ENCODE results near the gene SORBS1. TPM values are rescaled to one million over a fixed set of nuclear protein-coding genes. Genes with fewer than 3 reads are reported as not detected.

SORBS1 gene
- total and polyA plus RNA-seq, 2 donors (not counting 3 experiments of a cell fraction or from before 2014, with no cell fraction given) = 2.0 to 7.9 TPM

DNA sequence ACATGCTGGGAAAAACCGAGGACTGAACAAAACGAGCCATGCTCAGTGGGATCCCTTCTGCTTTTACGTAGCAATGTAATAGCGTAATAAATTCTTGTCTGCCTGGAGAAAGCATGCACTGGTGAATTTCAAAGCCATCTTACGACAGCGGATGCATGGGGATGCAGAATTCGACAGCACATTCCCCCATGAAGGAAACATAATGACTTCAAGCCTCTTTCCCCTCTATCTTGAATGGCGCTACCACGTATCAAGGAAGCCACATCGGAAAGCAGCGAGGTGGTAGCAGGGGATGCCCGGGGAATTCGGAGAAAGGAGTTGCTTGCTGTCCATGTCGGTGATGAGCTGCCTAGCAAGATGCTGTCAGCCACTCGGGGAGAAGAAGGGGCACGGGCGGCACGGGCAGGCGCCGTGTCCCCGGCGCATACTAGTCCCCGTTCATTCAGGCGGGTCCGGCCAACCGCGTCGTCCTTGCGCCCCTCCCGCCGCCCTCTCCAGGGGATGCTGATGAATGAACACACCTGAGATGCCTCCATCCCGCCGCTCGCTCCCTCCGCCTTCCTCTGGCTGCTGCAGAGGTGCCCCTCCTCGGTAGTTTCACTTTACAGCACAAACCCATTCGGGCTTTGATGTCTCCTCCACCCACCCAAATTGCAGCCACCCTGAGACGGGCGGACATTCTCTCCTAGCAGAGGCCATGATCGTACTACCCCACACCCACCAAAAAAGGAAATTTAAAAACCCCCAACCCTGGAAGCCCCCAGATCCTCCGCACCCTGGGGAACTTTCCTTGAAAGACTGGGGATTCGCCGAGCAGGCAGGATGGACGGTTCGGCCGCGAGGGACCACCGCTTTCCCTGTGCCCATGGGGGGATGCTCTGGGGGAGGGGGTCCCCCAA lies 644 bp downstream of the SORBS1 start:
- DNase-seq (ENCODE audit: low read depth, low spot score) = peak; percentile 29
- dilution Hi-C loops (cut with MboI; ENCODE audit: extremely low pct_ligation_motif_present, low sequenced_read_pairs) = no loop called here
- Histone ChIP-seq H3K9me1 (replicated peaks; ENCODE audit: control insufficient read depth, extremely low read depth, insufficient read depth, low read length) (no peaks in the 10 kb centered on the region), H3K4me3 (replicated peaks in 1 of 3; ENCODE audit: insufficient read depth in 1 of 3, low read depth in 1 of 3, low read length in 3 of 3) (peak overlapping the region; percentile 74 to 94 (median 88)), H3K4me1 (ENCODE audit: control insufficient read depth, extremely low read depth, insufficient read depth, low read length) (peaks cover 2% of the 10 kb centered on the region), H4K20me1 (replicated peaks; ENCODE audit: control insufficient read depth, extremely low read depth, insufficient read depth, low read length) (no peaks in the 10 kb centered on the region), H2AFZ (ENCODE audit: low read depth, low read length) (peak overlapping the region; percentile 94), H3K27ac (ENCODE audit: insufficient read depth, low read depth, low read length) (peak overlapping the region; percentile 55), H3K9me3 (replicated peaks; ENCODE audit: control insufficient read depth, insufficient read depth, low read length) (no peaks in the 10 kb centered on the region), H3K27me3 (ENCODE audit: control insufficient read depth in 2 of 2, insufficient read depth in 2 of 2, low read length in 2 of 2) (peaks cover 0 to 7% of the 10 kb centered on the region in 2 experiments), H3K4me2 (ENCODE audit: insufficient read depth, low read length) (peak overlapping the region; percentile 95), H3K9ac (replicated peaks; ENCODE audit: extremely low read depth, insufficient read depth, low read length) (peak overlapping the region; percentile 82), H3K36me3 (ENCODE audit: control insufficient read depth in 2 of 2, extremely low read depth in 1 of 2, insufficient read depth in 2 of 2, low read length in 2 of 2) (no peaks in the 10 kb centered on the region), H3K79me2 (ENCODE audit: control insufficient read depth, insufficient read depth, low read length) (no peaks in the 10 kb centered on the region)
- FAIRE-seq = peak; percentile 66
- TSS peak; percentile 44 for BruUV-seq (replicated peaks)
- intact Hi-C loops (cut with micrococcal nuclease) = loop anchor here (1.0 to 2.0 kb wide), 8 partner anchors 24 to 130 kb away; partner anchors contain the start of gene ALDH18A1
- ChIA-PET CTCF (interaction anchor here (0.9 to 1.3 kb wide), 3 partner anchors 80 to 427 kb away, joined by 3 to 4 read pairs (median 3); no protein-coding TSS in a partner anchor), POLR2A (interaction anchor here (0.6 kb wide), 1 partner anchor 94 kb away, joined by 4 read pairs; no protein-coding TSS in a partner anchor)
- TF ChIP-seq POLR2A (IDR thresholded peaks at IDR 0.05; ENCODE audit: low read depth, low read length) (no peak), EZH2 (IDR thresholded peaks at IDR 0.05; ENCODE audit: borderline replicate concordance, low read depth, low read length, severe bottlenecking) (peak; percentile 38)

DNA sequence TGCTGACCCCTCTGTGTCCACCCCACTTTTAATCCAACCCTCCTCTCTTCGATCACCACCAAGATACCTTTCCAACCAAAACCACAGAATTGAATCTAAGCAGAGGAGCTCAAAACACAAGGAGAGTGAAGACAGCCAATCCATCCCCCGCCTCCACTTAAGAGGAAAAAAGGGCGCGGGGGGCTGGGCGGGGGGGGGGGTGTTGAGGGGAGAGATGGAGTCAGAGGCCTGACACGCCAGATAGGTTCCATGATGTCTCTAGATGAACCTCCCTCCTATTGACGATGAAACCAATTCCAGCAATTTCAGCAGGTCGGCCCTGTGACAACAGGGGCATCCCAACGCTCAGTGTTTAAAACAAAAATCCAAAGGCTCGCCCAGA lies 1.3 kb downstream of the SORBS1 start:
- Histone ChIP-seq H3K4me2 (ENCODE audit: insufficient read depth, low read length) (peak overlapping the region; percentile 95), H3K4me3 (replicated peaks in 1 of 3; ENCODE audit: insufficient read depth in 1 of 3, low read depth in 1 of 3, low read length in 3 of 3) (peak overlapping the region in 1 of 3 experiments; percentile 88), H3K9me1 (replicated peaks; ENCODE audit: control insufficient read depth, extremely low read depth, insufficient read depth, low read length) (no peaks in the 10 kb centered on the region), H3K27ac (ENCODE audit: insufficient read depth, low read depth, low read length) (no peak overlapping the region), H4K20me1 (replicated peaks; ENCODE audit: control insufficient read depth, extremely low read depth, insufficient read depth, low read length) (no peaks in the 10 kb centered on the region), H2AFZ (ENCODE audit: low read depth, low read length) (no peak overlapping the region), H3K79me2 (ENCODE audit: control insufficient read depth, insufficient read depth, low read length) (no peaks in the 10 kb centered on the region), H3K9me3 (replicated peaks; ENCODE audit: control insufficient read depth, insufficient read depth, low read length) (no peaks in the 10 kb centered on the region), H3K4me1 (ENCODE audit: control insufficient read depth, extremely low read depth, insufficient read depth, low read length) (peaks cover 2% of the 10 kb centered on the region), H3K27me3 (ENCODE audit: control insufficient read depth in 2 of 2, insufficient read depth in 2 of 2, low read length in 2 of 2) (peaks cover 0 to 7% of the 10 kb centered on the region in 2 experiments), H3K9ac (replicated peaks; ENCODE audit: extremely low read depth, insufficient read depth, low read length) (no peak overlapping the region), H3K36me3 (ENCODE audit: control insufficient read depth in 2 of 2, extremely low read depth in 1 of 2, insufficient read depth in 2 of 2, low read length in 2 of 2) (no peaks in the 10 kb centered on the region)
- peak; percentile 26 for TF ChIP-seq EZH2 (IDR thresholded peaks at IDR 0.05; ENCODE audit: borderline replicate concordance, low read depth, low read length, severe bottlenecking)
- TF ChIP-seq POLR2AphosphoS5 (IDR thresholded peaks at IDR 0.05; ENCODE audit: insufficient read depth, low read depth, low read length) = no peak
- TF ChIP-seq, protein P1, sequence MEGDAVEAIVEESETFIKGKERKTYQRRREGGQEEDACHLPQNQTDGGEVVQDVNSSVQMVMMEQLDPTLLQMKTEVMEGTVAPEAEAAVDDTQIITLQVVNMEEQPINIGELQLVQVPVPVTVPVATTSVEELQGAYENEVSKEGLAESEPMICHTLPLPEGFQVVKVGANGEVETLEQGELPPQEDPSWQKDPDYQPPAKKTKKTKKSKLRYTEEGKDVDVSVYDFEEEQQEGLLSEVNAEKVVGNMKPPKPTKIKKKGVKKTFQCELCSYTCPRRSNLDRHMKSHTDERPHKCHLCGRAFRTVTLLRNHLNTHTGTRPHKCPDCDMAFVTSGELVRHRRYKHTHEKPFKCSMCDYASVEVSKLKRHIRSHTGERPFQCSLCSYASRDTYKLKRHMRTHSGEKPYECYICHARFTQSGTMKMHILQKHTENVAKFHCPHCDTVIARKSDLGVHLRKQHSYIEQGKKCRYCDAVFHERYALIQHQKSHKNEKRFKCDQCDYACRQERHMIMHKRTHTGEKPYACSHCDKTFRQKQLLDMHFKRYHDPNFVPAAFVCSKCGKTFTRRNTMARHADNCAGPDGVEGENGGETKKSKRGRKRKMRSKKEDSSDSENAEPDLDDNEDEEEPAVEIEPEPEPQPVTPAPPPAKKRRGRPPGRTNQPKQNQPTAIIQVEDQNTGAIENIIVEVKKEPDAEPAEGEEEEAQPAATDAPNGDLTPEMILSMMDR (IDR thresholded peaks at IDR 0.05; ENCODE audit: extremely low read depth in 1 of 2, insufficient read depth in 1 of 2, low read depth in 1 of 2, low read length in 2 of 2) = no peak
- TF ChIP-seq POLR2A (IDR thresholded peaks at IDR 0.05; ENCODE audit: low read depth, low read length) = no peak
- ChIA-PET POLR2A (no interaction called here), CTCF (interaction anchor here (0.7 to 1.0 kb wide), 2 partner anchors 113 to 130 kb away, joined by 3 to 6 read pairs; no protein-coding TSS in a partner anchor)
- intact Hi-C loops (cut with micrococcal nuclease) (loop anchor here (2.0 kb wide), 1 partner anchor 97 kb away; the partner anchor contains the start of gene ALDH18A1), dilution Hi-C loops (cut with MboI; ENCODE audit: extremely low pct_ligation_motif_present, low sequenced_read_pairs) (no loop called here)
- no peak for FAIRE-seq
- no peak for DNase-seq (ENCODE audit: low read depth, low spot score)
- BruUV-seq (replicated peaks) = no TSS peak

All from endothelial cell of umbilical vein (primary cell).